PC-3 (cell line): ENCODE data around the gene PSMB10. TPM values are rescaled to one million over a fixed set of nuclear protein-coding genes. Genes with fewer than 3 reads are reported as not detected.

Experiments used
- ATAC-seq: fragments of 200-7000 bp; cut with Tn5 transposase; 2 replicates; pipeline ENCODE4 v1.9.1; 2020; ENCODE audit warnings: mild to moderate bottlenecking, moderate library complexity
- BruUV-seq: library from RNA; stranded (reverse); fragments of 400-500 nt; replicated peaks from 2 replicates; lab custom pipeline; 2021; lab: Mats Ljungman, UMichigan
- CTCF ChIA-PET: fragments of 300-600 bp; sonication (Branson Sonifier 250); formaldehyde crosslinking; loops from one replicate; lab custom pipeline; 2022; ENCODE audit warnings: antibody characterized with exemption; lab: Charles Lee
- POLR2A ChIA-PET: fragments of 300-600 bp; sonication (Branson Sonifier 250); formaldehyde crosslinking; loops from one replicate; lab custom pipeline; 2022; ENCODE audit warnings: antibody characterized with exemption; ENCODE audit not compliant: unreplicated experiment; lab: Charles Lee
- DNase-seq: peaks from one replicate; pipeline ENCODE4 v3.0.0-alpha.2; 2015
- H2AFZ ChIP-seq: fragments of 300-600 bp; sonication (generic); 2 replicates; pipeline ENCODE4 v1.6.0; 2016; ENCODE audit warnings: antibody characterized with exemption, low read length
- H3F3A ChIP-seq: fragments of 300-600 bp; sonication (generic); one replicate; pipeline ENCODE4 v1.6.0; 2017; ENCODE audit warnings: antibody characterized with exemption, low read length, control low read depth, mild to moderate bottlenecking; ENCODE audit not compliant: unreplicated experiment
- H3K27ac ChIP-seq: fragments of 300-600 bp; sonication (generic); 2 replicates; pipeline ENCODE4 v1.5.1; 2016; ENCODE audit warnings: mild to moderate bottlenecking, low read length
- H3K27me3 ChIP-seq: fragments of 300-600 bp; sonication (generic); 2 replicates; pipeline ENCODE4 v1.6.1; 2016; ENCODE audit warnings: low read length, mixed read lengths
- H3K36me3 ChIP-seq: fragments of 300-600 bp; sonication (generic); 2 replicates; pipeline ENCODE4 v1.6.1; 2016; ENCODE audit warnings: low read depth, mixed run types, low read length, mixed read lengths
- H3K4me1 ChIP-seq: fragments of 300-600 bp; sonication (generic); 2 replicates; pipeline ENCODE4 v1.5.1; 2016; ENCODE audit warnings: low read length; ENCODE audit not compliant: insufficient read depth
- H3K4me2 ChIP-seq: fragments of 300-600 bp; sonication (generic); 2 replicates; pipeline ENCODE4 v1.6.0; 2016; ENCODE audit warnings: low read length
- H3K4me3 ChIP-seq: fragments of 300-600 bp; sonication (generic); 2 replicates; pipeline ENCODE4 v1.5.1; 2016; ENCODE audit warnings: mild to moderate bottlenecking, low read length, mixed read lengths
- H3K79me2 ChIP-seq: fragments of 300-600 bp; sonication (generic); 2 replicates; pipeline ENCODE4 v1.6.1; 2017; ENCODE audit warnings: low read length, mixed read lengths
- H3K9ac ChIP-seq: fragments of 300-600 bp; sonication (generic); 2 replicates; pipeline ENCODE4 v1.6.0; 2016; ENCODE audit warnings: mild to moderate bottlenecking, low read length
- H3K9me2 ChIP-seq: fragments of 300-600 bp; sonication (generic); replicated peaks from 2 replicates; pipeline ENCODE4 v1.6.1; 2016; ENCODE audit warnings: mixed run types, low read length, mixed read lengths
- H3K9me3 ChIP-seq: fragments of 300-600 bp; sonication (generic); 2 replicates; pipeline ENCODE4 v1.6.1; 2016; ENCODE audit warnings: low read length, mixed read lengths
- H4K20me1 ChIP-seq: fragments of 300-600 bp; sonication (generic); 2 replicates; pipeline ENCODE4 v1.6.1; 2016; ENCODE audit warnings: low read length, mixed read lengths
- EZH2 ChIP-seq: fragments of 300-600 bp; sonication (generic); IDR thresholded peaks from one replicate; pipeline ENCODE4 v1.6.1; 2017; ENCODE audit warnings: antibody characterized with exemption, mild to moderate bottlenecking, low read length; ENCODE audit not compliant: unreplicated experiment
- EZH2phosphoT487 ChIP-seq: fragments of 300-600 bp; sonication (generic); IDR thresholded peaks from 2 replicates; pipeline ENCODE4 v1.6.1; 2018; ENCODE audit warnings: mild to moderate bottlenecking, antibody characterized with exemption, low read length, borderline replicate concordance
- intact Hi-C: fragments of 100-400 bp; cut with micrococcal nuclease; formaldehyde crosslinking; loops from 2 replicates; pipeline ENCODE4 v1.9.0; 2023
- total RNA-seq: library from RNA; depleted of rRNA; stranded (reverse); fragments of >200 nt; gene quantifications from 2 replicates; pipeline ENCODE4 v1.2.3, GENCODE V29; 2014
- TF ChIP-seq, protein P1 (sequence below): fragments of 300-600 bp; sonication (generic); conservative IDR thresholded peaks from 2 replicates; pipeline ENCODE4 v1.5.1; 2017; ENCODE audit warnings: antibody characterized with exemption, low read depth, mild to moderate bottlenecking, low read length

PSMB10 gene
- total RNA-seq, 1 experiment from 2014 or later = 52.0 TPM

- peak; percentile 50 for DNase-seq
- Histone ChIP-seq H2AFZ (peak overlapping the region; percentile 92), H3K79me2 (peaks cover 31% of the 10 kb centered on the region), H3K4me1 (peaks cover 14% of the 10 kb centered on the region; the same call in 1 of the 2 replicates), H3K4me3 (peak overlapping the region; percentile 88), H3K27me3 (no peaks in the 10 kb centered on the region), H3K9me3 (no peaks in the 10 kb centered on the region), H3K9me2 (no peaks in the 10 kb centered on the region), H3K4me2 (peak overlapping the region; percentile 84), H3K9ac (peak overlapping the region; percentile 85), H3K27ac (peak overlapping the region; percentile 41), H4K20me1 (no peaks in the 10 kb centered on the region), H3K36me3 (no peaks in the 10 kb centered on the region), H3F3A (no peaks in the 10 kb centered on the region)
- TF ChIP-seq, protein P1, sequence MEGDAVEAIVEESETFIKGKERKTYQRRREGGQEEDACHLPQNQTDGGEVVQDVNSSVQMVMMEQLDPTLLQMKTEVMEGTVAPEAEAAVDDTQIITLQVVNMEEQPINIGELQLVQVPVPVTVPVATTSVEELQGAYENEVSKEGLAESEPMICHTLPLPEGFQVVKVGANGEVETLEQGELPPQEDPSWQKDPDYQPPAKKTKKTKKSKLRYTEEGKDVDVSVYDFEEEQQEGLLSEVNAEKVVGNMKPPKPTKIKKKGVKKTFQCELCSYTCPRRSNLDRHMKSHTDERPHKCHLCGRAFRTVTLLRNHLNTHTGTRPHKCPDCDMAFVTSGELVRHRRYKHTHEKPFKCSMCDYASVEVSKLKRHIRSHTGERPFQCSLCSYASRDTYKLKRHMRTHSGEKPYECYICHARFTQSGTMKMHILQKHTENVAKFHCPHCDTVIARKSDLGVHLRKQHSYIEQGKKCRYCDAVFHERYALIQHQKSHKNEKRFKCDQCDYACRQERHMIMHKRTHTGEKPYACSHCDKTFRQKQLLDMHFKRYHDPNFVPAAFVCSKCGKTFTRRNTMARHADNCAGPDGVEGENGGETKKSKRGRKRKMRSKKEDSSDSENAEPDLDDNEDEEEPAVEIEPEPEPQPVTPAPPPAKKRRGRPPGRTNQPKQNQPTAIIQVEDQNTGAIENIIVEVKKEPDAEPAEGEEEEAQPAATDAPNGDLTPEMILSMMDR = no peak
- TF ChIP-seq EZH2phosphoT487 = no peak
- TF ChIP-seq EZH2 = no peak
- CTCF ChIA-PET = interaction anchor here (0.7 kb wide), 1 partner anchor 11 kb away, joined by 5 read pairs; no protein-coding TSS in a partner anchor
- intact Hi-C loops = no loop called here
- no peak for ATAC-seq
- no TSS peak for BruUV-seq
- POLR2A ChIA-PET = no interaction called here
Measured at GRCh38 chr16:67936880-67937605, 393 bp upstream of the PSMB10 start.

DNA sequence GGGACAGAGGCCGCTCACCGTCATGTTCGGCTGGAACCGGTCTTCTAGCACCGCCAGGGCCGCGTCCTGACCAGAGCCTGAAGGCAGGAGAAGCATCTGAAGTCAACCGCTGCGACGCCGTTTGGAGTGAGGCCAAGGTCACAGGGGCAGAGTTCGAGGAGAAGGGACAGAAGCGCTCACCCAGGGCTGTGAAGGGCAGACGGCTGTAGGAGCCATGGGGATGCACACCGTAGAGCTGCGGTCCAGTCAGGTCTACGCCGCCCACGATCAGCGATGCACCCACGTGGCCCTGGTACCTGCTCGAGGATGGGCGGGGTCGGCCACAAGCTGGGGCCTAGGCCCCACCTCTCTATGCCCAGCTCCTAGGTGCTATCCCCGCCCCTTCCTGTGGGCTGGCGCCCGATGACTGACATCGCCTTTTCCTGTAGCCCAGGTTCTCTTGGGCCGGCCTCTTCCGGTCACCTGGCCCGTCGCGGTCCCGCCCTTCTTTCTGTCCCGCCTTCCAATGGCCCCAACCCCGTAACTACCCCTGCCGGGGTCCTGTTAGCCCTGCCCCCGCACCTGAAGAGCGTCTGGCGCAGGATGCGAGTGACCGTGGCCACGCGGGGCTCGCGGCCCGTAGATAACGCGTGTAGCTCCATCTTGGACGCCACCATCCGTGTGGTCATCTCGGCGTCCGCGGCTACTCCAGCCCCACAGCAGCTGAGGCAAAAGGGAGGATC lies 1.1 kb downstream of the PSMB10 start:
- H3K4me2 ChIP-seq = peak overlapping the region; percentile 84
- H3K27ac ChIP-seq = peak overlapping the region; percentile 41; the same call in 1 of the 2 replicates
- H3K79me2 ChIP-seq = peaks cover 31% of the 10 kb centered on the region
- no peaks in the 10 kb centered on the region for H3K27me3 ChIP-seq
- ATAC-seq = peak; percentile 88
- ChIA-PET CTCF (interaction anchor here (0.5 to 1.5 kb wide), 3 partner anchors 70 to 119 kb away, joined by 3 to 9 read pairs (median 3); no protein-coding TSS in a partner anchor), POLR2A (no interaction called here)
- no TSS peak for BruUV-seq
- DNase-seq = peak; percentile 96
- peak overlapping the region; percentile 85 for H3K9ac ChIP-seq
- no peaks in the 10 kb centered on the region for H3K9me2 ChIP-seq
- no peaks in the 10 kb centered on the region for H3K36me3 ChIP-seq
- intact Hi-C loops = no loop called here
- H3K9me3 ChIP-seq = no peaks in the 10 kb centered on the region
- no peak for TF ChIP-seq EZH2phosphoT487
- TF ChIP-seq, protein P1 = no peak
- no peak for TF ChIP-seq EZH2
- H3K4me1 ChIP-seq = peaks cover 14% of the 10 kb centered on the region; the same call in 1 of the 2 replicates
- H3K4me3 ChIP-seq = peak overlapping the region; percentile 88
- no peaks in the 10 kb centered on the region for H3F3A ChIP-seq
- H4K20me1 ChIP-seq = no peaks in the 10 kb centered on the region
- H2AFZ ChIP-seq = peak overlapping the region; percentile 92
